ENCODE results near the gene ITGAV. TPM values are rescaled to one million over a fixed set of nuclear protein-coding genes. Genes with fewer than 3 reads are reported as not detected.

The ITGAV gene
- total RNA-seq, 4 donors from 2014 or later, result 27.1 to 60.1 (median 45.1) TPM

- peaks cover 0 to 7% (median 0%) of the 10 kb centered on the region in 3 donors for H3K36me3 ChIP-seq
- TF ChIP-seq POLR2A (IDR thresholded peaks at IDR 0.05), result no peak
- no peak for TF ChIP-seq CTCF (IDR thresholded peaks at IDR 0.05)
- no peak for DNase-seq
- no peak overlapping the region for H3K4me3 ChIP-seq
- no peak overlapping the region for H3K27ac ChIP-seq
- H3K9me3 ChIP-seq, result no peaks in the 10 kb centered on the region
- WGBS, 2 donors, result 67 to 94% methylated on average over 1 of the region's 1 CpG
- H3K4me1 ChIP-seq, result peaks cover 0 to 7% (median 0%) of the 10 kb centered on the region in 3 donors
- intact Hi-C loops (cut with DNase I), result no loop called here
- no peaks in the 10 kb centered on the region for H3K27me3 ChIP-seq
Measured at GRCh38 chr2:186617771-186618170, 27.9 kb downstream of the ITGAV start.

GRCh38 chr2:186618696-186619095 is 28.8 kb downstream of the ITGAV start:
- no peaks in the 10 kb centered on the region for H3K4me1 ChIP-seq
- no peaks in the 10 kb centered on the region for H3K27me3 ChIP-seq
- H3K9me3 ChIP-seq, result no peaks in the 10 kb centered on the region
- peaks cover 0 to 16% (median 0%) of the 10 kb centered on the region in 3 donors for H3K36me3 ChIP-seq
- no peak overlapping the region for H3K4me3 ChIP-seq
- WGBS, 2 donors, result 93 to 100% methylated on average over 1 of the region's 1 CpG
- TF ChIP-seq POLR2A (IDR thresholded peaks at IDR 0.05) (no peak), CTCF (IDR thresholded peaks at IDR 0.05) (no peak)
- no peak for DNase-seq
- H3K27ac ChIP-seq, result no peak overlapping the region
- intact Hi-C loops (cut with DNase I), result no loop called here

DNA sequence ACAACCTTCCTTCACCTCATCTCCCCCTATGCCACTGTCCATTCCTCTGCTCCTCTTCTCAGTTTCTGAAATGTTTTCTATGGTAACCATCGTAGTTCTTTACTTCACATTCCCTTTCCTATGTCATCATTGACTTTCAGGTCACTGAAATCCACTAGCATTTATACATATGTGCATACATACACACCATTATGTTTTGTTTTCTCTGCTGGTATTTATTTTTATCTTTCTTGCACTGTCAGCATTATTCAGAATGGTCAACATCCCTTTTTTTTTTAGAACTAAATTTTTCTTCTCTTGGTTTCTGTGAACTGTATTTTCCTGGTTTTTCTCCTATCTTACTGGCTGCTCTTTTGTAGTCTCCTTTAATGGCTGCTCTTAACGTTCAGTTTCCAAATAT is 33.2 kb downstream of the ITGAV start:
- Histone ChIP-seq H3K36me3 (peaks cover 0 to 55% (median 0%) of the 10 kb centered on the region in 3 donors), H3K9me3 (no peaks in the 10 kb centered on the region), H3K4me3 (no peak overlapping the region), H3K27me3 (no peaks in the 10 kb centered on the region), H3K4me1 (no peaks in the 10 kb centered on the region), H3K27ac (no peak overlapping the region)
- 80 to 81% methylated on average over 2 of the region's 2 CpGs for WGBS, 2 donors
- no peak for DNase-seq
- TF ChIP-seq CTCF (IDR thresholded peaks at IDR 0.05), result no peak
- TF ChIP-seq POLR2A (IDR thresholded peaks at IDR 0.05), result no peak
- intact Hi-C loops (cut with DNase I), result no loop called here

GRCh38 chr2:186624276-186624675 is 34.4 kb downstream of the ITGAV start:
- WGBS, 2 donors, result 92 to 96% methylated on average over 3 of the region's 3 CpGs
- no peak for DNase-seq

More at GRCh38 chr2:186624276-186624675, 34.4 kb downstream of the ITGAV start:
- Histone ChIP-seq H3K4me1 (no peaks in the 10 kb centered on the region), H3K4me3 (no peak overlapping the region), H3K36me3 (peaks cover 0 to 55% (median 0%) of the 10 kb centered on the region in 3 donors), H3K9me3 (no peaks in the 10 kb centered on the region), H3K27me3 (no peaks in the 10 kb centered on the region), H3K27ac (no peak overlapping the region)
- intact Hi-C loops (cut with DNase I), result no loop called here
- TF ChIP-seq POLR2A (IDR thresholded peaks at IDR 0.05), result no peak
- TF ChIP-seq CTCF (IDR thresholded peaks at IDR 0.05), result no peak
